Adrenal gland (tissue), 19 donors: Measurements from ENCODE around the gene CFP. TPM values are rescaled to one million over a fixed set of nuclear protein-coding genes. Genes with fewer than 3 reads are reported as not detected.
"Not testable (repeated sequence)": the region's sequence is repeated elsewhere in the genome, so short reads cannot be mapped to it uniquely, and the experiment has no call there.

Experiments
- DNase-seq, 7 donors: peaks; one replicate each; pipeline ENCODE4 v3.0.0-alpha.2; 2019 to 2020
- H3K27ac ChIP-seq, 5 donors: fragments of 200-600 bp; sonication (generic) in 4 of 5; 1 replicate in 3 of 5; 2 replicates in 2 of 5; pipeline versions ENCODE4 v1.5.1 to v1.8.0; 2016 to 2020; ENCODE audit warnings: mild to moderate bottlenecking in 1 of 5
- H3K27me3 ChIP-seq: fragments of 200-600 bp; 2 replicates; pipeline ENCODE4 v1.8.0; 2021
- H3K36me3 ChIP-seq, 2 donors: fragments of 200-600 bp; replicated peaks in 1 of 2; 1 replicate in 1 of 2; 2 replicates in 1 of 2; pipeline versions ENCODE4 v1.5.1 to v1.8.0; 2018 to 2022
- H3K4me1 ChIP-seq, 2 donors: fragments of 200-600 bp; replicated peaks in 1 of 2; 1 replicate in 1 of 2; 2 replicates in 1 of 2; pipeline versions ENCODE4 v1.5.1 to v1.8.0; 2018 to 2021
- H3K4me3 ChIP-seq, 4 donors: fragments of 200-600 bp; sonication (generic) in 3 of 4; one replicate each; pipeline ENCODE4 v1.5.1; 2016 to 2018
- H3K9me3 ChIP-seq, 3 donors: fragments of 200-600 bp; sonication (generic) in 1 of 3; replicated peaks in 1 of 3; 1 replicate in 2 of 3; 2 replicates in 1 of 3; pipeline versions ENCODE4 v1.5.1 to v1.8.0; 2016 to 2021
- POLR2A ChIP-seq, 2 donors: fragments of 450-650 bp; IDR thresholded peaks; one replicate each; pipeline ENCODE4 v1.6.1; 2017; ENCODE audit warnings: antibody characterized with exemption in 2 of 2, mild to moderate bottlenecking in 2 of 2, moderate library complexity in 1 of 2
- WGBS, 4 donors: extraction: QIAGEN DNeasy Blood & Tissue Kit in 2 of 4; methylation state at CpG; one replicate each; pipeline versions ENCODE4 v1.1.5 to v1.1.7; 2013 to 2017; 5-methylcytosine and 5-hydroxymethylcytosine counted together
- intact Hi-C, 2 donors: fragments of 100-400 bp; cut with DNase I; formaldehyde crosslinking; loops; one replicate each; pipeline versions ENCODE4 v1.14.1 to v1.15.0; 2022 to 2023
- long read RNA-seq, 10 donors: library from polyadenylated mRNA in 3 of 10; unstranded in 2 of 10; stranded (forward) in 1 of 10; transcript quantifications; one replicate each; pipeline ENCODE4 v2.0.0 and lab custom pipeline, GENCODE V29; 2021 to 2026
- polyA plus RNA-seq, 3 donors: library from polyadenylated mRNA; stranded (reverse); fragments of 200-250 nt in 2 of 3; fragments of 350-450 nt in 1 of 3; fragmentation: Illumina TruSeq in 1 of 3; extraction: RNeasy Lipid Tissue Mini Kit (QIAGEN cat#74804) in 1 of 3; gene quantifications; one replicate each; pipeline ENCODE4 v1.2.3, GENCODE V29; 2013 to 2014
- total RNA-seq, 9 donors: library from RNA; depleted of rRNA in 4 of 9; stranded (reverse); fragments of >200 nt in 4 of 9; fragments of 120-200 nt in 1 of 9; fragmentation: NEBNext Ultra II Directional in 1 of 9; extraction: Animal tissue kit (Norgen Biotek cat#: 25700) in 1 of 9; gene quantifications; one replicate each; pipeline versions ENCODE4 v1.1.0 to v1.2.4, GENCODE V29; 2013 to 2023
- TF ChIP-seq, protein P1 (sequence below), 6 experiments: fragments of 450-650 bp in 4 of 6; fragments of 200-600 bp in 2 of 6; sonication (generic) in 1 of 6; IDR thresholded peaks; 1 replicate in 5 of 6; 2 replicates in 1 of 6; pipeline versions ENCODE4 v1.5.1 to v1.8.0; 2016 to 2021; ENCODE audit warnings: antibody characterized with exemption in 6 of 6, mild to moderate bottlenecking in 2 of 6, moderate library complexity in 1 of 6
- donor health status: healthy with polysubstance abuse.
- donor health status: Bipolar disorder and iron deficiency.
- donor health status: DM: yes; HTN: yes; CAD: no.
- donor health status: DM: no; HTN: no; CAD: no.
- donor health status: DM: no; HTN: no; CAD: no.
- donor health status: DM: yes; HTN: yes; CAD: no.

CFP gene
- total RNA-seq = 10 to 100 TPM in 3 of 9 donors, 1 to 10 TPM in 5, under 1 TPM in 1; 0.91 to 14.5 (median 8.2) TPM
- polyA plus RNA-seq = 10 to 100 TPM in 2 of 3 donors, 1 to 10 TPM in 1; 1.2 to 12.0 (median 10.5) TPM
- long read RNA-seq, donor 1, partial matches to known transcripts = 0 of 1 reads
- long read RNA-seq, donor 1, other reads (novel, unspliced or antisense) = 0 of 1 reads
- long read RNA-seq, donor 2 = 0 reads
- long read RNA-seq, donor 3 = 0 reads
- long read RNA-seq, donor 4, transcript CFP-203 (9 exons, 1,592 nt) = major isoform, 5 of 7 reads
- long read RNA-seq, donor 4, partial matches to known transcripts = 1 of 7 reads
- long read RNA-seq, donor 4, other reads (novel, unspliced or antisense) = 1 of 7 reads
- long read RNA-seq, donor 5, transcript CFP-203 (9 exons, 1,592 nt) = major isoform, 20 of 22 reads
- long read RNA-seq, donor 5, partial matches to known transcripts = 2 of 22 reads
- long read RNA-seq, donor 5, other reads (novel, unspliced or antisense) = 0 of 22 reads
- long read RNA-seq, donor 6, transcript CFP-203 (9 exons, 1,592 nt) = major isoform, 5 of 7 reads
- long read RNA-seq, donor 6, partial matches to known transcripts = 2 of 7 reads
- long read RNA-seq, donor 6, other reads (novel, unspliced or antisense) = 0 of 7 reads
- long read RNA-seq, donor 7 = 0 reads
- long read RNA-seq, donor 8 = 0 reads
- long read RNA-seq, donor 9 = 0 reads
- long read RNA-seq, donor 10 = 0 reads

GRCh38 chrX:47629419-47630200 is at the start of gene CFP:
TSS of gene CFP (minus strand) at chrX:47629930. CDS start at chrX:47629844, 86 bp downstream.
- no peak within 1 kb of the TSS for H3K27ac ChIP-seq
- H3K36me3 ChIP-seq = no peaks in the 10 kb centered on the region
- TF ChIP-seq POLR2A (IDR thresholded peaks at IDR 0.05) = no peak
- TF ChIP-seq, protein P1, sequence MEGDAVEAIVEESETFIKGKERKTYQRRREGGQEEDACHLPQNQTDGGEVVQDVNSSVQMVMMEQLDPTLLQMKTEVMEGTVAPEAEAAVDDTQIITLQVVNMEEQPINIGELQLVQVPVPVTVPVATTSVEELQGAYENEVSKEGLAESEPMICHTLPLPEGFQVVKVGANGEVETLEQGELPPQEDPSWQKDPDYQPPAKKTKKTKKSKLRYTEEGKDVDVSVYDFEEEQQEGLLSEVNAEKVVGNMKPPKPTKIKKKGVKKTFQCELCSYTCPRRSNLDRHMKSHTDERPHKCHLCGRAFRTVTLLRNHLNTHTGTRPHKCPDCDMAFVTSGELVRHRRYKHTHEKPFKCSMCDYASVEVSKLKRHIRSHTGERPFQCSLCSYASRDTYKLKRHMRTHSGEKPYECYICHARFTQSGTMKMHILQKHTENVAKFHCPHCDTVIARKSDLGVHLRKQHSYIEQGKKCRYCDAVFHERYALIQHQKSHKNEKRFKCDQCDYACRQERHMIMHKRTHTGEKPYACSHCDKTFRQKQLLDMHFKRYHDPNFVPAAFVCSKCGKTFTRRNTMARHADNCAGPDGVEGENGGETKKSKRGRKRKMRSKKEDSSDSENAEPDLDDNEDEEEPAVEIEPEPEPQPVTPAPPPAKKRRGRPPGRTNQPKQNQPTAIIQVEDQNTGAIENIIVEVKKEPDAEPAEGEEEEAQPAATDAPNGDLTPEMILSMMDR (IDR thresholded peaks at IDR 0.05) = no peak
- intact Hi-C loops = no loop called here
- no peak within 1 kb of the TSS for H3K4me3 ChIP-seq
- H3K27me3 ChIP-seq = no peaks in the 10 kb centered on the region
- WGBS, 4 donors = 48 to 74% (median 55%) methylated on average over 4 to 14 of the region's 14 CpGs
- no peak for DNase-seq
- H3K9me3 ChIP-seq = no peaks in the 10 kb centered on the region
- no peaks in the 10 kb centered on the region for H3K4me1 ChIP-seq

DNA sequence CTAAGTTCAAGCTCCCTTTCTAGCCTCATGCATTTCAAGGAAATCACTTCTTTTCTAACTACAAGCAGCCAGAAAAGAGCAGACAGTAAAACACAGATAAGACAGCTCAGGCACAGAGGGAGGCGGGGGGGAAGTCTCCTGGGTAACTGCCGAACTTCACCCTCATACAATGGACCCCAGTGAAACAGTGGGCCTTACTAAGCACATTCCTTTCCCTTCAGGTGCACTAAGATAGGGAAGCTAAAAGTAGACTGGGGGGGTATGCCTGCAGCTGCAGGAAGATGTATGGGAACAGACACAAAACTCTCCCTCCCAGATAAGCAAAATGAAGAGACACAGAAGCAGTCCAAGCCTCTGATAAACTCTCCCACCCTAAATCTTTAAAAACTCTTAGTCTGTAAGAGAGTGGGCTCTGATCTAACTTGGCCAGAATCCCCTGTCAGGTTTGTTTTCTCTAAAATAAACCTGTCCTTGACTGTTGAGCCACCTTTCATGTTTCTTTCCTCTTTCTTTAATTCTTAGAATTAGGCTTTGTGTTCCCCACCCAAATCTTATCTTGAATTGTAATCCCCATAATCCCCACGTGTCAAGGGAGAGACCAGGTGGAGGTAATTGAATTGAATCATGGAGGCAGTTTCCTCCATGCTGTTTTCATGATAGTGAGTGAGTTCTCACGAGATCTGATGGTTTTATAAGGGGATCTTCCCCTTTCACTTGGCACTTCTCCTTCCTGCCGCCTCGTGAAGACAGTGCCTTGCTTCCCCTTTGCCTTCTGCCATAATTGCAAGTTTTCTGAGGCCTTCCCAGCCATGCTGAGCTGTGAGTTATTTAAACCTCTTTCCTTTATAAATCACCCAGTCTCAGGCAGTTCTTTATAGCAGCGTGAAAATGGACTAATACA is 46.5 kb upstream of the CFP start:
- H3K27me3 ChIP-seq, H3K9me3 ChIP-seq, H3K36me3 ChIP-seq, H3K4me3 ChIP-seq, H3K27ac ChIP-seq, intact Hi-C loops, H3K4me1 ChIP-seq, DNase-seq: not testable (repeated sequence)
- WGBS, 4 donors = 58 to 80% (median 77%) methylated on average over 7 of the region's 7 CpGs

DNA sequence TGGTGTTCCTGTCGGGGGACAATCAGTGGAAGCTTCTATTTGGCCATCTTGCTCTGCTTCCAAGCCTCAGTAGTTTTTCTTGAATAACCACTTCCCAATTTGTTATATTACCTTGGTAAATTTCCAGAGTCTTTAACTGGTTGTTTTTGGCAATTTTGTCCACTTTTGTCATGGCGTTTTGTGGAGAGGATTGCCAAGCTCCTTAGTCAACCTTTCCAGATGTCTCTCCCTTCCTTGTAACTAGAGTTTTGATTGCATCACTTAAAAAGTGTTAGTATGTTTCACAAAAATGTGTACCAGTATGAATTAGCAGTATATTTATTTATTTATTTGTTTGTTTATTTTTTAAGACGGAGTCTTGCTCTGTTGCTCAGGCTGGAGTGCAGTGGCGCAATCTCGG is 45.0 kb upstream of the CFP start:
- Histone ChIP-seq H3K9me3 (peaks cover 0 to 3% (median 0%) of the 10 kb centered on the region in 3 donors), H3K27ac (no peak overlapping the region), H3K27me3 (no peaks in the 10 kb centered on the region), H3K4me1 (no peaks in the 10 kb centered on the region), H3K4me3 (no peak overlapping the region), H3K36me3 (no peaks in the 10 kb centered on the region)
- no peak for TF ChIP-seq POLR2A (IDR thresholded peaks at IDR 0.05)
- TF ChIP-seq, protein P1 (IDR thresholded peaks at IDR 0.05) = no peak
- intact Hi-C loops = no loop called here
- no peak for DNase-seq
- 73 to 83% (median 76%) methylated on average over 5 of the region's 5 CpGs for WGBS, 4 donors

DNA sequence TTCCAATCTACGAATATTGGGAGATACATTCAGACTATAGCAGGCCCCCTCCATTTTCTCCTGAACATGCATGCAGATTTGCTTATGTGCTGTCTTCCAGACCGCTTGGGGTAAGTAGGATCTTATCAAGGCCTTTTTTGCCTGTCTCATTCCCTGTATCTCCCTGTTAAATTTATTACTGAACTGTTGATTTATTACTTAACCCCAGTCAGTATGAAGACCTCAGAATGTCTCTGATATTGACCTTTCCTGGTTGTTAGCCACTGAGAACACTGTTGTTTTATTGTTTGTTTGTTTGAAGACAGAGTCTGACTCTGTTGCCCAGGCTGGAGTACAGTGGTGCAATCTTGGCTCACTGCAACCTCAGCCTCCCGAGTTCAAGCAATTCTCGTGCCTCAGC is 36.1 kb upstream of the CFP start:
- H3K36me3 ChIP-seq, H3K4me3 ChIP-seq, DNase-seq, H3K9me3 ChIP-seq, H3K4me1 ChIP-seq, H3K27me3 ChIP-seq, intact Hi-C loops, H3K27ac ChIP-seq: not testable (repeated sequence)
- WGBS, 4 donors = 66 to 93% (median 76%) methylated on average over 4 of the region's 4 CpGs
